ENCODE measurements around the gene KCNC1. TPM values are rescaled to one million over a fixed set of nuclear protein-coding genes. Genes with fewer than 3 reads are reported as not detected.

The KCNC1 gene
- total RNA-seq, 4 donors from 2014 or later: under 0.01 to 0.73 TPM; not detected in 2

GRCh38 chr11:17722000-17722643 lies 12.5 kb upstream of the KCNC1 start:
- peaks cover 30% of the 10 kb centered on the region for H3K27me3 ChIP-seq
- no peaks in the 10 kb centered on the region for H3K36me3 ChIP-seq
- no peak for DNase-seq
- intact Hi-C loops (cut with DNase I): no loop called here
- no peak overlapping the region for H3K27ac ChIP-seq
- no peaks in the 10 kb centered on the region for H3K9me3 ChIP-seq
- H3K4me3 ChIP-seq (replicated peaks in 1 of 3): no peak overlapping the region
- peaks cover 0 to 15% of the 10 kb centered on the region in 2 donors for H3K4me1 ChIP-seq
- 15 to 21% methylated on average over 21 to 25 of the region's 25 CpGs for WGBS, 2 donors
- TF ChIP-seq, protein P1, sequence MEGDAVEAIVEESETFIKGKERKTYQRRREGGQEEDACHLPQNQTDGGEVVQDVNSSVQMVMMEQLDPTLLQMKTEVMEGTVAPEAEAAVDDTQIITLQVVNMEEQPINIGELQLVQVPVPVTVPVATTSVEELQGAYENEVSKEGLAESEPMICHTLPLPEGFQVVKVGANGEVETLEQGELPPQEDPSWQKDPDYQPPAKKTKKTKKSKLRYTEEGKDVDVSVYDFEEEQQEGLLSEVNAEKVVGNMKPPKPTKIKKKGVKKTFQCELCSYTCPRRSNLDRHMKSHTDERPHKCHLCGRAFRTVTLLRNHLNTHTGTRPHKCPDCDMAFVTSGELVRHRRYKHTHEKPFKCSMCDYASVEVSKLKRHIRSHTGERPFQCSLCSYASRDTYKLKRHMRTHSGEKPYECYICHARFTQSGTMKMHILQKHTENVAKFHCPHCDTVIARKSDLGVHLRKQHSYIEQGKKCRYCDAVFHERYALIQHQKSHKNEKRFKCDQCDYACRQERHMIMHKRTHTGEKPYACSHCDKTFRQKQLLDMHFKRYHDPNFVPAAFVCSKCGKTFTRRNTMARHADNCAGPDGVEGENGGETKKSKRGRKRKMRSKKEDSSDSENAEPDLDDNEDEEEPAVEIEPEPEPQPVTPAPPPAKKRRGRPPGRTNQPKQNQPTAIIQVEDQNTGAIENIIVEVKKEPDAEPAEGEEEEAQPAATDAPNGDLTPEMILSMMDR (IDR thresholded peaks at IDR 0.05): peak in 1 of 6 experiments; percentile 17
- no peak for TF ChIP-seq POLR2A (IDR thresholded peaks at IDR 0.05)

GRCh38 chr11:17724020-17724908 lies 10.3 kb upstream of the KCNC1 start:
- 72 to 76% methylated on average over 10 of the region's 10 CpGs for WGBS, 2 donors
- peaks cover 0 to 11% of the 10 kb centered on the region in 2 donors for H3K4me1 ChIP-seq
- no peak overlapping the region for H3K27ac ChIP-seq
- TF ChIP-seq POLR2A (IDR thresholded peaks at IDR 0.05): no peak
- TF ChIP-seq, protein P1 (IDR thresholded peaks at IDR 0.05): no peak
- intact Hi-C loops (cut with DNase I): no loop called here
- peaks cover 28% of the 10 kb centered on the region for H3K27me3 ChIP-seq
- H3K4me3 ChIP-seq (replicated peaks in 1 of 3): no peak overlapping the region
- H3K9me3 ChIP-seq: no peaks in the 10 kb centered on the region
- DNase-seq: no peak
- no peaks in the 10 kb centered on the region for H3K36me3 ChIP-seq

GRCh38 chr11:17725174-17725573 lies 9.4 kb upstream of the KCNC1 start:
- 63 to 72% methylated on average over 2 of the region's 2 CpGs for WGBS, 2 donors
- Histone ChIP-seq H3K4me3 (replicated peaks in 1 of 3) (no peak overlapping the region), H3K4me1 (peaks cover 0 to 10% of the 10 kb centered on the region in 2 donors), H3K36me3 (no peaks in the 10 kb centered on the region), H3K9me3 (no peaks in the 10 kb centered on the region), H3K27ac (no peak overlapping the region), H3K27me3 (peaks cover 22% of the 10 kb centered on the region)
- intact Hi-C loops (cut with DNase I): no loop called here
- DNase-seq: no peak
- TF ChIP-seq, protein P1 (IDR thresholded peaks at IDR 0.05): no peak
- TF ChIP-seq POLR2A (IDR thresholded peaks at IDR 0.05): no peak

DNA sequence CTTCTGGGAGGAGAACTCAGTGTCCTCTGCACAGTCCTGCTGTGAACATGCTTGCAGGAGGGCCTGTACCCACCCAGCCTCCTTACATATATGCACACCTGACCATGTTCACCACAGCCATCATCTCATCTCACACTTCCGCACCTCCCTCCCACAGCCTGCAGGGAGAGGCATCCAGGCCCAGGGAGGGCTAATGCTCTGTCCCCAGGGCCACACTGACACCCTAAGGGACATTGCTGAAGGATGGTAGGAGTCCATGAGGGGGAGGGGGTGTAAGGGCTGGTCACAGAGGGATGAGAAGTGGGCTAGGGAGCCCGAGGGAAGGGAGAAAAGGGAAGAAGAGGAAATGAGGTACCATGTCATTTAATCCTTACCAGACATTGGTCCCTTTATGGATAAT lies 4.4 kb upstream of the KCNC1 start:
- no peak for DNase-seq

More for the DNA sequence above, 4.4 kb upstream of the KCNC1 start:
- H3K27ac ChIP-seq: no peak overlapping the region
- WGBS, 2 donors: 53 to 57% methylated on average over 2 of the region's 2 CpGs
- no peaks in the 10 kb centered on the region for H3K9me3 ChIP-seq
- peaks cover 5 to 9% of the 10 kb centered on the region in 2 donors for H3K4me1 ChIP-seq
- no peaks in the 10 kb centered on the region for H3K36me3 ChIP-seq
- TF ChIP-seq, protein P1 (IDR thresholded peaks at IDR 0.05): no peak
- TF ChIP-seq POLR2A (IDR thresholded peaks at IDR 0.05): no peak
- no peaks in the 10 kb centered on the region for H3K27me3 ChIP-seq
- no peak overlapping the region for H3K4me3 ChIP-seq (replicated peaks in 1 of 3)
- intact Hi-C loops (cut with DNase I): loop anchor here (2.0 to 5.0 kb wide), 2 partner anchors 251 to 387 kb away; no protein-coding TSS in a partner anchor

Data from thyroid gland (tissue), 4 donors.